HepG2 (cell line): ENCODE data around the gene SSU72. TPM values are rescaled to one million over a fixed set of nuclear protein-coding genes. Genes with fewer than 3 reads are reported as not detected.
"Not testable (repeated sequence)": the region's sequence is repeated elsewhere in the genome, so short reads cannot be mapped to it uniquely, and the experiment has no call there.

Source experiments
- ARNTL ChIP-seq: sonication (generic); formaldehyde crosslinking; IDR thresholded peaks from 2 replicates; pipeline ENCODE4 v1.4.0; 2020; ENCODE audit warnings: mild to moderate bottlenecking, missing genetic modification reagents
- BHLHE40 ChIP-seq: IDR thresholded peaks from 2 replicates; pipeline ENCODE4 v1.6.1; 2011; ENCODE audit warnings: low read length, improper control_type of control experiment
- BORCS8-MEF2B ChIP-seq: sonication (generic); formaldehyde crosslinking; IDR thresholded peaks from 2 replicates; pipeline ENCODE4 v1.8.0; 2022; ENCODE audit warnings: mild to moderate bottlenecking, missing genetic modification reagents
- KAT7 ChIP-seq: IDR thresholded peaks from 2 replicates; pipeline ENCODE4 v1.6.1; 2018; ENCODE audit warnings: borderline replicate concordance, missing compliant biosample characterization
- KDM2A ChIP-seq: sonication (generic); formaldehyde crosslinking; IDR thresholded peaks from 2 replicates; pipeline ENCODE4 v1.4.0; 2020; ENCODE audit warnings: low read depth, missing genetic modification reagents, borderline replicate concordance
- MAZ ChIP-seq, 2 experiments: sonication (generic) in 1 of 2; formaldehyde crosslinking in 1 of 2; IDR thresholded peaks; 2 replicates each; pipeline versions ENCODE4 v1.5.0 to v1.6.1; 2012 to 2020; ENCODE audit warnings: low read depth in 2 of 2, mild to moderate bottlenecking in 2 of 2, borderline replicate concordance in 1 of 2, improper control_type of control experiment in 1 of 2, low read length in 1 of 2, missing genetic modification reagents in 1 of 2, moderate library complexity in 1 of 2
- SOX13 ChIP-seq, 3 experiments: fragments of 450-650 bp in 1 of 3; sonication (generic) in 1 of 3; formaldehyde crosslinking in 1 of 3; IDR thresholded peaks in 2 of 3; conservative IDR thresholded peaks in 1 of 3; 2 replicates each; pipeline versions ENCODE4 v1.5.0 to v1.6.1; 2016 to 2020; ENCODE audit warnings: antibody characterized with exemption in 1 of 3, mild to moderate bottlenecking in 1 of 3, missing compliant biosample characterization in 1 of 3, missing genetic modification reagents in 1 of 3, moderate library complexity in 1 of 3
- SOX5 ChIP-seq: IDR thresholded peaks from 2 replicates; pipeline ENCODE4 v1.6.1; 2016; ENCODE audit warnings: borderline replicate concordance
- SOX6 ChIP-seq, 2 experiments: fragments of 450-650 bp in 1 of 2; sonication (generic) in 1 of 2; formaldehyde crosslinking in 1 of 2; IDR thresholded peaks; 2 replicates each; pipeline versions ENCODE4 v1.4.0 to v1.6.1; 2017 to 2020; ENCODE audit warnings: antibody characterized with exemption in 1 of 2, mild to moderate bottlenecking in 1 of 2, missing genetic modification reagents in 1 of 2
- ZFX ChIP-seq: sonication (generic); formaldehyde crosslinking; IDR thresholded peaks from 2 replicates; pipeline ENCODE4 v1.4.0; 2020; ENCODE audit warnings: mild to moderate bottlenecking, low read depth, missing genetic modification reagents, moderate library complexity
- ZNF318 ChIP-seq: sonication (generic); formaldehyde crosslinking; IDR thresholded peaks from 2 replicates; pipeline ENCODE4 v1.4.0; 2020; ENCODE audit warnings: mild to moderate bottlenecking, missing genetic modification reagents
- ZNF430 ChIP-seq: sonication (generic); formaldehyde crosslinking; IDR thresholded peaks from 2 replicates; pipeline ENCODE4 v1.9.0; 2021; ENCODE audit warnings: mild to moderate bottlenecking, missing genetic modification reagents
- ZNF605 ChIP-seq: sonication (generic); formaldehyde crosslinking; IDR thresholded peaks from 2 replicates; pipeline ENCODE4 v1.8.0; 2022; ENCODE audit warnings: mild to moderate bottlenecking, missing genetic modification reagents
- polyA plus RNA-seq, 8 experiments: library from polyadenylated mRNA; depleted of rRNA in 3 of 8; stranded (reverse) in 7 of 8; unstranded in 1 of 8; fragments of >200 nt; fragmentation: Illumina TruSeq in 4 of 8; extraction: Trizol in 4 of 8; gene quantifications; 2 replicates each; pipeline versions ENCODE4 v1.2.1 to v1.2.3, GENCODE V29; 2011 to 2016; ENCODE audit warnings: low read depth in 4 of 8, missing spikeins in 1 of 8, mixed read lengths in 1 of 8; ENCODE audit not compliant: insufficient read depth in 1 of 8
- total RNA-seq, 5 experiments: library from RNA; depleted of rRNA; stranded (reverse); fragments of >200 nt; fragmentation: Illumina TruSeq; extraction: Trizol; gene quantifications; 2 replicates each; pipeline ENCODE4 v1.2.3, GENCODE V29; 2016; ENCODE audit warnings: low read depth in 1 of 5
- TF ChIP-seq, protein P1 (sequence below): sonication (generic); formaldehyde crosslinking; IDR thresholded peaks from 2 replicates; pipeline ENCODE4 v1.5.1; 2020; ENCODE audit warnings: mild to moderate bottlenecking, moderate library complexity, missing genetic modification reagents
- TF ChIP-seq, protein P2 (sequence below): sonication (generic); formaldehyde crosslinking; IDR thresholded peaks from 2 replicates; pipeline ENCODE4 v1.4.0; 2020; ENCODE audit warnings: missing genetic modification reagents

The SSU72 gene
- total and polyA plus RNA-seq, 2 of the 13 experiments (the other 11 are each of a cell fraction or from before 2014, with no cell fraction given): 42.8 to 67.1 TPM

- TF ChIP-seq ZNF318 (CRISPR knock-in tag) (0 out of 2 replicates have a peak, but pooled peaks have one; percentile 28), SOX5 (CRISPR knock-in tag) (peak; percentile 66; the same call in 1 of the 2 replicates), KDM2A (CRISPR knock-in tag) (peak; percentile 31; the same call in 1 of the 2 replicates), ZNF605 (CRISPR knock-in tag) (peak; percentile 75; the same call in 1 of the 2 replicates), ARNTL (CRISPR knock-in tag) (peak; percentile 95), SOX6 (CRISPR knock-in tag; IDR thresholded peaks at IDR 0.05) (peak; percentile 61), ZFX (peak; percentile 51; the same call in 1 of the 2 replicates), ZNF430 (CRISPR knock-in tag) (0 out of 2 replicates have a peak, but pooled peaks have one; percentile 39), KAT7 (CRISPR knock-in tag) (0 out of 2 replicates have a peak, but pooled peaks have one; percentile 18), MAZ (CRISPR knock-in tag; IDR thresholded peaks at IDR 0.05; ENCODE audit: low read depth) (peak; percentile 38; the same call in 1 of the 2 replicates), BORCS8-MEF2B (CRISPR knock-in tag) (0 out of 2 replicates have a peak, but pooled peaks have one; percentile 28), SOX13 (CRISPR knock-in tag; conservative IDR thresholded peaks at IDR 0.05 in 1 of 2, IDR thresholded peaks at IDR 0.05 in 1 of 2) (peak in 1 of 2 experiments; percentile 44; a peak in 2 of 4 replicates), BHLHE40 (peak; percentile 70)
- TF ChIP-seq, protein P1, sequence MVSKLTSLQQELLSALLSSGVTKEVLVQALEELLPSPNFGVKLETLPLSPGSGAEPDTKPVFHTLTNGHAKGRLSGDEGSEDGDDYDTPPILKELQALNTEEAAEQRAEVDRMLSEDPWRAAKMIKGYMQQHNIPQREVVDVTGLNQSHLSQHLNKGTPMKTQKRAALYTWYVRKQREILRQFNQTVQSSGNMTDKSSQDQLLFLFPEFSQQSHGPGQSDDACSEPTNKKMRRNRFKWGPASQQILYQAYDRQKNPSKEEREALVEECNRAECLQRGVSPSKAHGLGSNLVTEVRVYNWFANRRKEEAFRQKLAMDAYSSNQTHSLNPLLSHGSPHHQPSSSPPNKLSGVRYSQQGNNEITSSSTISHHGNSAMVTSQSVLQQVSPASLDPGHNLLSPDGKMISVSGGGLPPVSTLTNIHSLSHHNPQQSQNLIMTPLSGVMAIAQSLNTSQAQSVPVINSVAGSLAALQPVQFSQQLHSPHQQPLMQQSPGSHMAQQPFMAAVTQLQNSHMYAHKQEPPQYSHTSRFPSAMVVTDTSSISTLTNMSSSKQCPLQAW (CRISPR knock-in tag): 0 out of 2 replicates have a peak, but pooled peaks have one; percentile 26
- TF ChIP-seq, protein P2, sequence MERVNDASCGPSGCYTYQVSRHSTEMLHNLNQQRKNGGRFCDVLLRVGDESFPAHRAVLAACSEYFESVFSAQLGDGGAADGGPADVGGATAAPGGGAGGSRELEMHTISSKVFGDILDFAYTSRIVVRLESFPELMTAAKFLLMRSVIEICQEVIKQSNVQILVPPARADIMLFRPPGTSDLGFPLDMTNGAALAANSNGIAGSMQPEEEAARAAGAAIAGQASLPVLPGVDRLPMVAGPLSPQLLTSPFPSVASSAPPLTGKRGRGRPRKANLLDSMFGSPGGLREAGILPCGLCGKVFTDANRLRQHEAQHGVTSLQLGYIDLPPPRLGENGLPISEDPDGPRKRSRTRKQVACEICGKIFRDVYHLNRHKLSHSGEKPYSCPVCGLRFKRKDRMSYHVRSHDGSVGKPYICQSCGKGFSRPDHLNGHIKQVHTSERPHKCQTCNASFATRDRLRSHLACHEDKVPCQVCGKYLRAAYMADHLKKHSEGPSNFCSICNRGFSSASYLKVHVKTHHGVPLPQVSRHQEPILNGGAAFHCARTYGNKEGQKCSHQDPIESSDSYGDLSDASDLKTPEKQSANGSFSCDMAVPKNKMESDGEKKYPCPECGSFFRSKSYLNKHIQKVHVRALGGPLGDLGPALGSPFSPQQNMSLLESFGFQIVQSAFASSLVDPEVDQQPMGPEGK (CRISPR knock-in tag): peak; percentile 70
- TF ChIP-seq SOX6 (IDR thresholded peaks at IDR 0.05); MAZ (IDR thresholded peaks at IDR 0.05; ENCODE audit: borderline replicate concordance, low read depth, low read length); SOX13 (IDR thresholded peaks at IDR 0.05): not testable (repeated sequence)
Observed at GRCh38 chr1:1504777-1505365, 69.8 kb downstream of the SSU72 start (continued).
